GM21825 (cell line): ENCODE results near the gene SLC7A9.
"Not testable (repeated sequence)": the region's sequence is repeated elsewhere in the genome, so short reads cannot be mapped to it uniquely, and the experiment has no call there.

Source experiments
- ATAC-seq: cut with Tn5 transposase; IDR thresholded peaks from one replicate; pipeline ENCODE4 v1.9.1; 2021; ENCODE audit warnings: mild to moderate bottlenecking, moderate library complexity; ENCODE audit not compliant: unreplicated experiment

Gene SLC7A9

GRCh38 chr19:32809254-32809653 lies 60.3 kb downstream of the SLC7A9 start:
- ATAC-seq = no peak

GRCh38 chr19:32808236-32808635 lies 61.3 kb downstream of the SLC7A9 start:
- ATAC-seq = no peak

GRCh38 chr19:32802840-32803239 lies 66.7 kb downstream of the SLC7A9 start:
- no peak for ATAC-seq

GRCh38 chr19:32800754-32801153 lies 68.8 kb downstream of the SLC7A9 start:
- ATAC-seq = no peak

- no peak for ATAC-seq
Measured at GRCh38 chr19:32800191-32800590, 69.4 kb downstream of the SLC7A9 start.

GRCh38 chr19:32798201-32798600 lies 71.4 kb downstream of the SLC7A9 start:
- no peak for ATAC-seq

- ATAC-seq = no peak
Measured at GRCh38 chr19:32789429-32789828, 80.1 kb downstream of the SLC7A9 start.

- ATAC-seq = not testable (repeated sequence)
Measured at GRCh38 chr19:32787895-32788294, 81.7 kb downstream of the SLC7A9 start.

GRCh38 chr19:32787161-32787813 lies 82.3 kb downstream of the SLC7A9 start:
- not testable (repeated sequence) for ATAC-seq

GRCh38 chr19:32782089-32782488 lies 87.5 kb downstream of the SLC7A9 start:
- ATAC-seq = not testable (repeated sequence)

- ATAC-seq = no peak
Measured at GRCh38 chr19:32781280-32781679, 88.3 kb downstream of the SLC7A9 start.
